ENCODE measurements around the gene GSTA2.
"Not testable (repeated sequence)": the region's sequence is repeated elsewhere in the genome, so short reads cannot be mapped to it uniquely, and the experiment has no call there.

Gene GSTA2

DNA sequence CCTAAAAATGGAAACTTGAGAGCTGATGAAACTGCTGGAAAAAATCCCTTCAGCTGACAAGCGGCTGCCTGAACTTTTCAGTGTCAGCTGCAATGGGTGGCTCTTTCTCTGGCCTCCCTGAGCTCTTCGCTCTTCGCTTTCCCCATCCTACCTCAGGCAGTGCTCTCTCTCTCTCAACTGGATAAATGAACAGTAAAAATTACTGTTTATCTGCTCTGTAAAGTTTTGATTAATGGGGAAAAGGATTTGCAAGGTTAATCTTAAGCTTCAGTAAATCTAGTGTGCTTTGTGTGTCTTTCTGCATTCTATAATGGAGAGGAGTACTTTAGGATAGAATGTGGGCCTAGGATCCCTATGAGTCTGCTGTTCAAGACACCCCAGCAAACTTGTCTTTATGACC lies 57.3 kb downstream of the GSTA2 start:
- H3K36me3 ChIP-seq (ENCODE audit: insufficient read depth), result no peaks in the 10 kb centered on the region
- no peaks in the 10 kb centered on the region for H3K4me1 ChIP-seq (ENCODE audit: low read depth, poor library complexity, severe bottlenecking)
- TF ChIP-seq, protein P1, sequence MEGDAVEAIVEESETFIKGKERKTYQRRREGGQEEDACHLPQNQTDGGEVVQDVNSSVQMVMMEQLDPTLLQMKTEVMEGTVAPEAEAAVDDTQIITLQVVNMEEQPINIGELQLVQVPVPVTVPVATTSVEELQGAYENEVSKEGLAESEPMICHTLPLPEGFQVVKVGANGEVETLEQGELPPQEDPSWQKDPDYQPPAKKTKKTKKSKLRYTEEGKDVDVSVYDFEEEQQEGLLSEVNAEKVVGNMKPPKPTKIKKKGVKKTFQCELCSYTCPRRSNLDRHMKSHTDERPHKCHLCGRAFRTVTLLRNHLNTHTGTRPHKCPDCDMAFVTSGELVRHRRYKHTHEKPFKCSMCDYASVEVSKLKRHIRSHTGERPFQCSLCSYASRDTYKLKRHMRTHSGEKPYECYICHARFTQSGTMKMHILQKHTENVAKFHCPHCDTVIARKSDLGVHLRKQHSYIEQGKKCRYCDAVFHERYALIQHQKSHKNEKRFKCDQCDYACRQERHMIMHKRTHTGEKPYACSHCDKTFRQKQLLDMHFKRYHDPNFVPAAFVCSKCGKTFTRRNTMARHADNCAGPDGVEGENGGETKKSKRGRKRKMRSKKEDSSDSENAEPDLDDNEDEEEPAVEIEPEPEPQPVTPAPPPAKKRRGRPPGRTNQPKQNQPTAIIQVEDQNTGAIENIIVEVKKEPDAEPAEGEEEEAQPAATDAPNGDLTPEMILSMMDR (conservative IDR thresholded peaks at IDR 0.05; ENCODE audit: low read depth, low read length), result no peak
- H3K27me3 ChIP-seq (ENCODE audit: insufficient read depth, low read depth), result no peaks in the 10 kb centered on the region
- H4K20me1 ChIP-seq (ENCODE audit: insufficient read depth), result no peaks in the 10 kb centered on the region
- H3K9ac ChIP-seq, result no peak overlapping the region
- no peak overlapping the region for H3K4me2 ChIP-seq
- H3K4me3 ChIP-seq (IDR thresholded peaks at IDR 0.05; ENCODE audit: insufficient read depth, low read depth, low read length), result no peak overlapping the region
- H2AFZ ChIP-seq (ENCODE audit: low read depth), result no peak overlapping the region
- H3K79me2 ChIP-seq (ENCODE audit: insufficient read depth, low read depth), result no peaks in the 10 kb centered on the region
- H3K27ac ChIP-seq, result no peak overlapping the region

DNA sequence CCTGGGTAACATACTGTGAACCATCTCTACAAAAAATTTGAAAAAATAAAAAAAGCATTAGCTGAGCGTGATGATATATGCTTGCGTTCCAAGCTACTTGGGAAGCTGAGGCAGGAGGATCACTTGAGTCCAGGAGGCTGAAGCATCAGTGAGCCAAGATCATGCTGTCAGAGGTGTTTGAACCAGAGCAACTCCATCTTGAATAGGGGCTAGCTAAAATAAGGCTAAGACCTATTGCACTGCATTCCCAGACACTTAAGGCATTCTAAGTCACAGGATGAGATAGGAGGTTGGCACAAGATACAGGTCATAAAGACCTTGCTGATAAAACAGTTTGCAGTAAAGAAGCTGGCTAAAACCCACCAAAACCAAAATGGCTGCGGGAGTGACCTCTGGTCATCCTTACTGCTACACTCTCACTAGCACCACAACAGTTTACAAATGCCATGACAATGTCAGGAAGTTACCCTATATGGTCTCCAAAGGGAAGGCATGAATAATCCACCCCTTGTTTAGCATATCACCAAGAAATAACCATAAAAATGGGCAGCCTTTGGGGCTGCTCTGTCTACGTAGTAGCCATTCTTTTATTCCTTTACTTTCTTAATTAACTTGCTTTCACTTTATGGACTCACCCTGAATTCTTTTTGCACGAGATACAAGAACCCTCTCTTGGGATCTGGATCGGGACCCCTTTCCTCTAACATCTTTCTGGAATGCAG lies 58.3 kb downstream of the GSTA2 start:
- not testable (repeated sequence) for H3K36me3 ChIP-seq (ENCODE audit: insufficient read depth); H3K9ac ChIP-seq; H4K20me1 ChIP-seq (ENCODE audit: insufficient read depth); H3K79me2 ChIP-seq (ENCODE audit: insufficient read depth, low read depth); H3K27ac ChIP-seq; H3K4me2 ChIP-seq; H3K27me3 ChIP-seq (ENCODE audit: insufficient read depth, low read depth); H3K4me3 ChIP-seq (IDR thresholded peaks at IDR 0.05; ENCODE audit: insufficient read depth, low read depth, low read length); H2AFZ ChIP-seq (ENCODE audit: low read depth); H3K4me1 ChIP-seq (ENCODE audit: low read depth, poor library complexity, severe bottlenecking)

DNA sequence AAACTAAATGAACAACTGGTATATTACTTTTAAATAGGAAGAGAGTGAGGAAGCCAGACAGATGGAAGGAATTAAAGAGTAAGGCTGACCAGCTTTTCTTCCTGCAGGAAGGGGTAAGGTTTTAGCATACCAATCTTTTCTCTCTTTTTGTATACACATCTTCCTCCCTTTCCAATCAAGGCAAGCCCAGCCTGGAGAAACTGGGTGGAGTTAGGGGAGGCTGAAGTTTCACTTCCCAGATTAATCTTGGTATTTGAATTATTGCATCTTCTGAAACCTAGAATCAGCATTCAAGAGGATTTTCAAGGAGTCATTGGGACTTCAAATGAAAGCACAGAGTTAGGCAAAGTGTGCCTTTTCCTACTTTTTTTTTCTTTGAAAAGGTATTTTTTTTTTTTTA lies 59.2 kb downstream of the GSTA2 start:
- Histone ChIP-seq H3K79me2 (ENCODE audit: insufficient read depth, low read depth) (no peaks in the 10 kb centered on the region), H3K27ac (no peak overlapping the region), H3K9ac (no peak overlapping the region), H3K36me3 (ENCODE audit: insufficient read depth) (no peaks in the 10 kb centered on the region), H4K20me1 (ENCODE audit: insufficient read depth) (no peaks in the 10 kb centered on the region), H3K4me2 (no peak overlapping the region), H3K4me1 (ENCODE audit: low read depth, poor library complexity, severe bottlenecking) (no peaks in the 10 kb centered on the region), H3K4me3 (IDR thresholded peaks at IDR 0.05; ENCODE audit: insufficient read depth, low read depth, low read length) (no peak overlapping the region), H2AFZ (ENCODE audit: low read depth) (no peak overlapping the region), H3K27me3 (ENCODE audit: insufficient read depth, low read depth) (no peaks in the 10 kb centered on the region)
- TF ChIP-seq, protein P1 (conservative IDR thresholded peaks at IDR 0.05; ENCODE audit: low read depth, low read length), result no peak
